Ishikawa (cell line): ENCODE measurements around the gene EIPR1.

ENCODE experiments used
- CEBPB ChIP-seq: IDR thresholded peaks from 2 replicates; pipeline ENCODE4 v1.6.1; 2012
- CREB1 ChIP-seq: IDR thresholded peaks from 2 replicates; pipeline ENCODE4 v1.6.1; 2012; ENCODE audit warnings: low read depth
- EP300 ChIP-seq: IDR thresholded peaks from 2 replicates; pipeline ENCODE4 v1.6.1; 2012; ENCODE audit warnings: borderline replicate concordance
- FOXM1 ChIP-seq: IDR thresholded peaks from 2 replicates; pipeline ENCODE4 v1.6.1; 2012; ENCODE audit warnings: low read depth, borderline replicate concordance
- TAF1 ChIP-seq: IDR thresholded peaks from 2 replicates; pipeline ENCODE4 v1.6.1; 2012; ENCODE audit warnings: low read depth, mild to moderate bottlenecking
- YY1 ChIP-seq: IDR thresholded peaks from 2 replicates; pipeline ENCODE4 v1.6.1; 2012; ENCODE audit warnings: low read depth
- TF ChIP-seq, protein P1 (sequence below): IDR thresholded peaks from 2 replicates; pipeline ENCODE4 v1.6.1; 2012
- TF ChIP-seq, protein P2 (sequence below): IDR thresholded peaks from 2 replicates; pipeline ENCODE4 v1.6.1; 2012; ENCODE audit warnings: low read depth, mild to moderate bottlenecking

DNA sequence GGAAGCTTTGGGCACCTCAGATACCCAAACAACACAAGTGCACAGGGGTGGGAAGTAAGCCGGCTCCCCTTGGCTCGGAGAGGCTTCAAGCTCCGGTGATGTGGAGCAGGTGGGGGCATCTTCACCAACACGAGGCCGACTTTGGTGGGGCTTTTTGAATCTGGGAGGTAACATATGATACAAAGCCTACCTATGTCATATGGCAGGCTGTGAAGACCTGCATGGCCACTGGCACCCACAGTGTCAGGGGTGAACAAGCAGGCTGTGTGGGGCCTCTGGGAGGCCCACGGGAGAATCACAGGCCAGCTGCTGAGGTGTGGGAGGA, 109.0 kb downstream of the EIPR1 start:
- TF ChIP-seq, protein P1, sequence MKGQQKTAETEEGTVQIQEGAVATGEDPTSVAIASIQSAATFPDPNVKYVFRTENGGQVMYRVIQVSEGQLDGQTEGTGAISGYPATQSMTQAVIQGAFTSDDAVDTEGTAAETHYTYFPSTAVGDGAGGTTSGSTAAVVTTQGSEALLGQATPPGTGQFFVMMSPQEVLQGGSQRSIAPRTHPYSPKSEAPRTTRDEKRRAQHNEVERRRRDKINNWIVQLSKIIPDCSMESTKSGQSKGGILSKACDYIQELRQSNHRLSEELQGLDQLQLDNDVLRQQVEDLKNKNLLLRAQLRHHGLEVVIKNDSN = no peak
- TF ChIP-seq, protein P2, sequence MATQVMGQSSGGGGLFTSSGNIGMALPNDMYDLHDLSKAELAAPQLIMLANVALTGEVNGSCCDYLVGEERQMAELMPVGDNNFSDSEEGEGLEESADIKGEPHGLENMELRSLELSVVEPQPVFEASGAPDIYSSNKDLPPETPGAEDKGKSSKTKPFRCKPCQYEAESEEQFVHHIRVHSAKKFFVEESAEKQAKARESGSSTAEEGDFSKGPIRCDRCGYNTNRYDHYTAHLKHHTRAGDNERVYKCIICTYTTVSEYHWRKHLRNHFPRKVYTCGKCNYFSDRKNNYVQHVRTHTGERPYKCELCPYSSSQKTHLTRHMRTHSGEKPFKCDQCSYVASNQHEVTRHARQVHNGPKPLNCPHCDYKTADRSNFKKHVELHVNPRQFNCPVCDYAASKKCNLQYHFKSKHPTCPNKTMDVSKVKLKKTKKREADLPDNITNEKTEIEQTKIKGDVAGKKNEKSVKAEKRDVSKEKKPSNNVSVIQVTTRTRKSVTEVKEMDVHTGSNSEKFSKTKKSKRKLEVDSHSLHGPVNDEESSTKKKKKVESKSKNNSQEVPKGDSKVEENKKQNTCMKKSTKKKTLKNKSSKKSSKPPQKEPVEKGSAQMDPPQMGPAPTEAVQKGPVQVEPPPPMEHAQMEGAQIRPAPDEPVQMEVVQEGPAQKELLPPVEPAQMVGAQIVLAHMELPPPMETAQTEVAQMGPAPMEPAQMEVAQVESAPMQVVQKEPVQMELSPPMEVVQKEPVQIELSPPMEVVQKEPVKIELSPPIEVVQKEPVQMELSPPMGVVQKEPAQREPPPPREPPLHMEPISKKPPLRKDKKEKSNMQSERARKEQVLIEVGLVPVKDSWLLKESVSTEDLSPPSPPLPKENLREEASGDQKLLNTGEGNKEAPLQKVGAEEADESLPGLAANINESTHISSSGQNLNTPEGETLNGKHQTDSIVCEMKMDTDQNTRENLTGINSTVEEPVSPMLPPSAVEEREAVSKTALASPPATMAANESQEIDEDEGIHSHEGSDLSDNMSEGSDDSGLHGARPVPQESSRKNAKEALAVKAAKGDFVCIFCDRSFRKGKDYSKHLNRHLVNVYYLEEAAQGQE = no peak
- TF ChIP-seq EP300 (no peak), CEBPB (no peak), CREB1 (no peak), YY1 (no peak), TAF1 (no peak), FOXM1 (no peak)
